H1 (cell line): Measurements from ENCODE around the gene TAF4. TPM values are rescaled to one million over a fixed set of nuclear protein-coding genes. Genes with fewer than 3 reads are reported as not detected.

ENCODE experiments used
- BACH1 ChIP-seq: IDR thresholded peaks from 2 replicates; pipeline ENCODE4 v1.6.1; 2012; ENCODE audit warnings: low read length, improper control_type of control experiment
- CEBPB ChIP-seq: IDR thresholded peaks from 2 replicates; pipeline ENCODE4 v1.6.1; 2012; ENCODE audit warnings: low read depth, low read length
- SP1 ChIP-seq: IDR thresholded peaks from 2 replicates; pipeline ENCODE4 v1.6.1; 2011; ENCODE audit warnings: low read depth, low read length
- TAF1 ChIP-seq: IDR thresholded peaks from 2 replicates; pipeline ENCODE4 v1.6.1; 2011; ENCODE audit warnings: mild to moderate bottlenecking, low read depth, low read length
- polyA plus RNA-seq, 7 experiments: library from polyadenylated mRNA; depleted of rRNA in 3 of 7; stranded (reverse) in 5 of 7; unstranded in 2 of 7; fragments of >200 nt in 5 of 7; fragments of 200-250 nt in 2 of 7; gene quantifications; 1 replicate in 5 of 7; 2 replicates in 1 of 7; 4 replicates in 1 of 7; pipeline versions ENCODE4 v1.2.1 to v1.2.3, GENCODE V29; 2011 to 2013; ENCODE audit warnings: missing spikeins in 2 of 7, mixed read lengths in 2 of 7
- total RNA-seq: library from RNA; stranded (reverse); fragmentation: NEBNext Ultra II Directional; extraction: Animal tissue kit (Norgen Biotek cat#: 25700); gene quantifications from 2 replicates; pipeline ENCODE4 v1.2.1, GENCODE V29; 2021
- TF ChIP-seq, protein P1 (sequence below): fragments of 300-600 bp; sonication (generic); IDR thresholded peaks from 2 replicates; pipeline ENCODE4 v1.7.1; 2012; ENCODE audit warnings: low read length, moderate library complexity, mild to moderate bottlenecking, inconsistent platforms; ENCODE audit not compliant: insufficient replicate concordance
- TF ChIP-seq, protein P2 (sequence below), 3 experiments: IDR thresholded peaks; 1 replicate in 2 of 3; 2 replicates in 1 of 3; pipeline versions ENCODE4 v1.5.1 to v1.6.1; 2011; ENCODE audit warnings: low read length in 3 of 3, mild to moderate bottlenecking in 3 of 3, inconsistent platforms in 2 of 3, low read depth in 1 of 3, moderate library complexity in 1 of 3; ENCODE audit not compliant: insufficient read depth in 1 of 3; ENCODE audit errors: control extremely low read depth in 1 of 3

TAF4 gene
- total and polyA plus RNA-seq, 2 of the 8 experiments (the other 6 are each of a cell fraction or from before 2014, with no cell fraction given), result 16.0 to 30.1 TPM

DNA sequence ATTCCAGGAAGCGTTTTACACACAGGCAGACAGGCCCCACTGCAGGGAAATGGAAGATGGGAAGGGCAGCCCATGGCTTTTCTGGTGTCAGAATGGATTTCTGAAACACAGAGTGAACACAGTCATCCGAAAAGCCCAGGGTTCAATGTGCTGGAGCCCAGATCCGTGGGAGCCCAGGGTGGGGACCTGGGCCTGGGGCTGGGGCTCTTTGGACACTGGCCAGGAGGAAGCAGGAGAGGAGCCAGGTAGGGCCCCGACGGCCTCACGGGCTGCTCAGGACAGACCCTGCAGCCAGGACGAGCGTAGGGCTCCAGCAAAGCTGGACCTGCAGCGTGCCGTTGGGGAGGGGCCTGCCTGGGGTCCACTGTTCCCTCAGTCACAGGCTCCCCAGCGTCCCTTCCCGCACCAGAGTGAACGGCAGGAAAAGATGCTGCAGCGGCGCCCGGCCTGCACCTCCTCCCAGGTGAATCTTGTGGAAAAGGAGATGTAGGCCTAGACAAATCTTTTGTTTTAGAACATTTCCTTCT lies 32.3 kb upstream of the TAF4 start (continued):
- TF ChIP-seq, protein P1, sequence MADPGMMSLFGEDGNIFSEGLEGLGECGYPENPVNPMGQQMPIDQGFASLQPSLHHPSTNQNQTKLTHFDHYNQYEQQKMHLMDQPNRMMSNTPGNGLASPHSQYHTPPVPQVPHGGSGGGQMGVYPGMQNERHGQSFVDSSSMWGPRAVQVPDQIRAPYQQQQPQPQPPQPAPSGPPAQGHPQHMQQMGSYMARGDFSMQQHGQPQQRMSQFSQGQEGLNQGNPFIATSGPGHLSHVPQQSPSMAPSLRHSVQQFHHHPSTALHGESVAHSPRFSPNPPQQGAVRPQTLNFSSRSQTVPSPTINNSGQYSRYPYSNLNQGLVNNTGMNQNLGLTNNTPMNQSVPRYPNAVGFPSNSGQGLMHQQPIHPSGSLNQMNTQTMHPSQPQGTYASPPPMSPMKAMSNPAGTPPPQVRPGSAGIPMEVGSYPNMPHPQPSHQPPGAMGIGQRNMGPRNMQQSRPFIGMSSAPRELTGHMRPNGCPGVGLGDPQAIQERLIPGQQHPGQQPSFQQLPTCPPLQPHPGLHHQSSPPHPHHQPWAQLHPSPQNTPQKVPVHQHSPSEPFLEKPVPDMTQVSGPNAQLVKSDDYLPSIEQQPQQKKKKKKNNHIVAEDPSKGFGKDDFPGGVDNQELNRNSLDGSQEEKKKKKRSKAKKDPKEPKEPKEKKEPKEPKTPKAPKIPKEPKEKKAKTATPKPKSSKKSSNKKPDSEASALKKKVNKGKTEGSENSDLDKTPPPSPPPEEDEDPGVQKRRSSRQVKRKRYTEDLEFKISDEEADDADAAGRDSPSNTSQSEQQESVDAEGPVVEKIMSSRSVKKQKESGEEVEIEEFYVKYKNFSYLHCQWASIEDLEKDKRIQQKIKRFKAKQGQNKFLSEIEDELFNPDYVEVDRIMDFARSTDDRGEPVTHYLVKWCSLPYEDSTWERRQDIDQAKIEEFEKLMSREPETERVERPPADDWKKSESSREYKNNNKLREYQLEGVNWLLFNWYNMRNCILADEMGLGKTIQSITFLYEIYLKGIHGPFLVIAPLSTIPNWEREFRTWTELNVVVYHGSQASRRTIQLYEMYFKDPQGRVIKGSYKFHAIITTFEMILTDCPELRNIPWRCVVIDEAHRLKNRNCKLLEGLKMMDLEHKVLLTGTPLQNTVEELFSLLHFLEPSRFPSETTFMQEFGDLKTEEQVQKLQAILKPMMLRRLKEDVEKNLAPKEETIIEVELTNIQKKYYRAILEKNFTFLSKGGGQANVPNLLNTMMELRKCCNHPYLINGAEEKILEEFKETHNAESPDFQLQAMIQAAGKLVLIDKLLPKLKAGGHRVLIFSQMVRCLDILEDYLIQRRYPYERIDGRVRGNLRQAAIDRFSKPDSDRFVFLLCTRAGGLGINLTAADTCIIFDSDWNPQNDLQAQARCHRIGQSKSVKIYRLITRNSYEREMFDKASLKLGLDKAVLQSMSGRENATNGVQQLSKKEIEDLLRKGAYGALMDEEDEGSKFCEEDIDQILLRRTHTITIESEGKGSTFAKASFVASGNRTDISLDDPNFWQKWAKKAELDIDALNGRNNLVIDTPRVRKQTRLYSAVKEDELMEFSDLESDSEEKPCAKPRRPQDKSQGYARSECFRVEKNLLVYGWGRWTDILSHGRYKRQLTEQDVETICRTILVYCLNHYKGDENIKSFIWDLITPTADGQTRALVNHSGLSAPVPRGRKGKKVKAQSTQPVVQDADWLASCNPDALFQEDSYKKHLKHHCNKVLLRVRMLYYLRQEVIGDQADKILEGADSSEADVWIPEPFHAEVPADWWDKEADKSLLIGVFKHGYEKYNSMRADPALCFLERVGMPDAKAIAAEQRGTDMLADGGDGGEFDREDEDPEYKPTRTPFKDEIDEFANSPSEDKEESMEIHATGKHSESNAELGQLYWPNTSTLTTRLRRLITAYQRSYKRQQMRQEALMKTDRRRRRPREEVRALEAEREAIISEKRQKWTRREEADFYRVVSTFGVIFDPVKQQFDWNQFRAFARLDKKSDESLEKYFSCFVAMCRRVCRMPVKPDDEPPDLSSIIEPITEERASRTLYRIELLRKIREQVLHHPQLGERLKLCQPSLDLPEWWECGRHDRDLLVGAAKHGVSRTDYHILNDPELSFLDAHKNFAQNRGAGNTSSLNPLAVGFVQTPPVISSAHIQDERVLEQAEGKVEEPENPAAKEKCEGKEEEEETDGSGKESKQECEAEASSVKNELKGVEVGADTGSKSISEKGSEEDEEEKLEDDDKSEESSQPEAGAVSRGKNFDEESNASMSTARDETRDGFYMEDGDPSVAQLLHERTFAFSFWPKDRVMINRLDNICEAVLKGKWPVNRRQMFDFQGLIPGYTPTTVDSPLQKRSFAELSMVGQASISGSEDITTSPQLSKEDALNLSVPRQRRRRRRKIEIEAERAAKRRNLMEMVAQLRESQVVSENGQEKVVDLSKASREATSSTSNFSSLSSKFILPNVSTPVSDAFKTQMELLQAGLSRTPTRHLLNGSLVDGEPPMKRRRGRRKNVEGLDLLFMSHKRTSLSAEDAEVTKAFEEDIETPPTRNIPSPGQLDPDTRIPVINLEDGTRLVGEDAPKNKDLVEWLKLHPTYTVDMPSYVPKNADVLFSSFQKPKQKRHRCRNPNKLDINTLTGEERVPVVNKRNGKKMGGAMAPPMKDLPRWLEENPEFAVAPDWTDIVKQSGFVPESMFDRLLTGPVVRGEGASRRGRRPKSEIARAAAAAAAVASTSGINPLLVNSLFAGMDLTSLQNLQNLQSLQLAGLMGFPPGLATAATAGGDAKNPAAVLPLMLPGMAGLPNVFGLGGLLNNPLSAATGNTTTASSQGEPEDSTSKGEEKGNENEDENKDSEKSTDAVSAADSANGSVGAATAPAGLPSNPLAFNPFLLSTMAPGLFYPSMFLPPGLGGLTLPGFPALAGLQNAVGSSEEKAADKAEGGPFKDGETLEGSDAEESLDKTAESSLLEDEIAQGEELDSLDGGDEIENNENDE, result no peak
- no peak for TF ChIP-seq SP1
- TF ChIP-seq BACH1, result no peak
- TF ChIP-seq CEBPB, result no peak
- TF ChIP-seq, protein P2, sequence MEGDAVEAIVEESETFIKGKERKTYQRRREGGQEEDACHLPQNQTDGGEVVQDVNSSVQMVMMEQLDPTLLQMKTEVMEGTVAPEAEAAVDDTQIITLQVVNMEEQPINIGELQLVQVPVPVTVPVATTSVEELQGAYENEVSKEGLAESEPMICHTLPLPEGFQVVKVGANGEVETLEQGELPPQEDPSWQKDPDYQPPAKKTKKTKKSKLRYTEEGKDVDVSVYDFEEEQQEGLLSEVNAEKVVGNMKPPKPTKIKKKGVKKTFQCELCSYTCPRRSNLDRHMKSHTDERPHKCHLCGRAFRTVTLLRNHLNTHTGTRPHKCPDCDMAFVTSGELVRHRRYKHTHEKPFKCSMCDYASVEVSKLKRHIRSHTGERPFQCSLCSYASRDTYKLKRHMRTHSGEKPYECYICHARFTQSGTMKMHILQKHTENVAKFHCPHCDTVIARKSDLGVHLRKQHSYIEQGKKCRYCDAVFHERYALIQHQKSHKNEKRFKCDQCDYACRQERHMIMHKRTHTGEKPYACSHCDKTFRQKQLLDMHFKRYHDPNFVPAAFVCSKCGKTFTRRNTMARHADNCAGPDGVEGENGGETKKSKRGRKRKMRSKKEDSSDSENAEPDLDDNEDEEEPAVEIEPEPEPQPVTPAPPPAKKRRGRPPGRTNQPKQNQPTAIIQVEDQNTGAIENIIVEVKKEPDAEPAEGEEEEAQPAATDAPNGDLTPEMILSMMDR (IDR thresholded peaks at IDR 0.05; ENCODE audit: control extremely low read depth in 1 of 3, insufficient read depth in 1 of 3, low read depth in 1 of 3, low read length in 3 of 3), result no peak
- no peak for TF ChIP-seq TAF1
